ENCODE measurements around the gene UNC93B1.

DNA sequence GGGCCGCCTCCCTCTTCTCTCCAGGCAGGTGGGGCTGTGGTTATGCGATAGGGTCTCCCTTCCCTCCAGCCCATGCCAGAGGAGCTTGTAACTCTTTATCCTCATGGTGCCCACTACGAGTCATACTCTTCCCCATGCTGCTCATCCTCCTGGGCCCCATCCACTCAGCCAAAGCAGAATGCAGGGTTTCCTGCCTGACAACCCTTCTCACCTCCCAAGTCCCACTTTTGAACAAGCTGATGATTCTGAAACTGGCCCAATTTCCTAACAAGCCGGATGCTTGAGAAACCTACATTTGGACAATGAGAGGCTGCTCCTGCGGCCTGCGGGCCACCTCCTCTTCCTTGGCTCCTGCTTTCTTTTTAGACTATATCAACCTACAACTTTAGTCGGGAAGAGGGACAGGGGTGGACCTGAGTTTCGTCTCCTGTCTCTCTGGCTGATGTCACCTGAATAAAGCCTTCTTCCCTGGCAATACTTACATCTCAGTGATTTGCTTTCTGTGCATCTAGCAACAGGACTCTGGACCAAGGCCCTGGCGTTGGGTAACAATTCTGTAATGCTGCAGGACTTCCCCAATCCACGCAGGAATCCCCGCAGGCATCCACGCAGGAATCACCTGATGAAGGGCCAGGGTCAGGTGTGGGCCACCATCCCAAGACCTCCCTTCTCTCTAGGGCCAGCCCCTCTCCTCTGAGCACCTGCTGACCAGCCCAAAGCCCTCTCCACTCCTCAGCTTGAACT, 25.1 kb upstream of the UNC93B1 start:
- no peak for TF ChIP-seq ZNF292 (CRISPR knock-in tag; IDR thresholded peaks at IDR 0.05; ENCODE audit: borderline replicate concordance, low read depth)
- no peak for TF ChIP-seq RAD21 (CRISPR knock-in tag; IDR thresholded peaks at IDR 0.05)
- no peak for TF ChIP-seq KAT8 (CRISPR knock-in tag; IDR thresholded peaks at IDR 0.05)
- no peak for TF ChIP-seq ZNF616 (CRISPR knock-in tag; IDR thresholded peaks at IDR 0.05; ENCODE audit: low read depth)
- TF ChIP-seq, protein P1, sequence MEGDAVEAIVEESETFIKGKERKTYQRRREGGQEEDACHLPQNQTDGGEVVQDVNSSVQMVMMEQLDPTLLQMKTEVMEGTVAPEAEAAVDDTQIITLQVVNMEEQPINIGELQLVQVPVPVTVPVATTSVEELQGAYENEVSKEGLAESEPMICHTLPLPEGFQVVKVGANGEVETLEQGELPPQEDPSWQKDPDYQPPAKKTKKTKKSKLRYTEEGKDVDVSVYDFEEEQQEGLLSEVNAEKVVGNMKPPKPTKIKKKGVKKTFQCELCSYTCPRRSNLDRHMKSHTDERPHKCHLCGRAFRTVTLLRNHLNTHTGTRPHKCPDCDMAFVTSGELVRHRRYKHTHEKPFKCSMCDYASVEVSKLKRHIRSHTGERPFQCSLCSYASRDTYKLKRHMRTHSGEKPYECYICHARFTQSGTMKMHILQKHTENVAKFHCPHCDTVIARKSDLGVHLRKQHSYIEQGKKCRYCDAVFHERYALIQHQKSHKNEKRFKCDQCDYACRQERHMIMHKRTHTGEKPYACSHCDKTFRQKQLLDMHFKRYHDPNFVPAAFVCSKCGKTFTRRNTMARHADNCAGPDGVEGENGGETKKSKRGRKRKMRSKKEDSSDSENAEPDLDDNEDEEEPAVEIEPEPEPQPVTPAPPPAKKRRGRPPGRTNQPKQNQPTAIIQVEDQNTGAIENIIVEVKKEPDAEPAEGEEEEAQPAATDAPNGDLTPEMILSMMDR (CRISPR knock-in tag; IDR thresholded peaks at IDR 0.05) = no peak
- no peak for TF ChIP-seq MBNL3 (CRISPR knock-in tag; conservative IDR thresholded peaks at IDR 0.05)
- no peak for TF ChIP-seq TCF7 (IDR thresholded peaks at IDR 0.05; ENCODE audit: low read depth)
- no peak for TF ChIP-seq PATZ1 (CRISPR knock-in tag; IDR thresholded peaks at IDR 0.05)
- TF ChIP-seq, protein P2, sequence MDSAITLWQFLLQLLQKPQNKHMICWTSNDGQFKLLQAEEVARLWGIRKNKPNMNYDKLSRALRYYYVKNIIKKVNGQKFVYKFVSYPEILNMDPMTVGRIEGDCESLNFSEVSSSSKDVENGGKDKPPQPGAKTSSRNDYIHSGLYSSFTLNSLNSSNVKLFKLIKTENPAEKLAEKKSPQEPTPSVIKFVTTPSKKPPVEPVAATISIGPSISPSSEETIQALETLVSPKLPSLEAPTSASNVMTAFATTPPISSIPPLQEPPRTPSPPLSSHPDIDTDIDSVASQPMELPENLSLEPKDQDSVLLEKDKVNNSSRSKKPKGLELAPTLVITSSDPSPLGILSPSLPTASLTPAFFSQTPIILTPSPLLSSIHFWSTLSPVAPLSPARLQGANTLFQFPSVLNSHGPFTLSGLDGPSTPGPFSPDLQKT (CRISPR knock-in tag; IDR thresholded peaks at IDR 0.05; ENCODE audit: borderline replicate concordance) = no peak
- TF ChIP-seq SP2 (CRISPR knock-in tag; IDR thresholded peaks at IDR 0.05) = no peak
